DOHH2 (cell line): ENCODE measurements around the gene OBSCN.

ENCODE experiments used
- CTCF ChIP-seq: fragments of 200-600 bp; sonication (generic); IDR thresholded peaks from one replicate; pipeline ENCODE4 v1.5.1; 2014; ENCODE audit warnings: antibody characterized with exemption, mild to moderate bottlenecking, low read depth, low read length; ENCODE audit not compliant: poor library complexity, severe bottlenecking
- EZH2phosphoT487 ChIP-seq: fragments of 200-600 bp; sonication (generic); IDR thresholded peaks from 2 replicates; pipeline ENCODE4 v1.6.1; 2017; ENCODE audit warnings: borderline replicate concordance, mild to moderate bottlenecking, antibody characterized with exemption, low read length, moderate library complexity, mixed read lengths

GRCh38 chr1:228293393-228293792 is 85.5 kb downstream of the OBSCN start:
- TF ChIP-seq CTCF: no peak
- no peak for TF ChIP-seq EZH2phosphoT487
